Fibroblast of lung (primary cell): ENCODE data around the gene UTY. TPM values are rescaled to one million over a fixed set of nuclear protein-coding genes. Genes with fewer than 3 reads are reported as not detected.

Source experiments
- DNase-seq, 2 donors: peaks; one replicate each; pipeline versions ENCODE4 v3.0.0 to v3.0.0-alpha.2; 2010; ENCODE audit warnings: low read depth in 2 of 2
- H2AFZ ChIP-seq: 2 replicates; pipeline ENCODE4 v1.5.1; 2012; ENCODE audit warnings: low read length, control low read depth, inconsistent platforms
- H3K27ac ChIP-seq: 2 replicates; pipeline ENCODE4 v1.5.1; 2011; ENCODE audit warnings: low read length, control low read depth; ENCODE audit not compliant: insufficient read depth
- H3K27me3 ChIP-seq: 2 replicates; pipeline ENCODE4 v1.5.1; 2011; ENCODE audit warnings: mild to moderate bottlenecking, low read length; ENCODE audit not compliant: control insufficient read depth, insufficient read depth
- H3K36me3 ChIP-seq: 2 replicates; pipeline ENCODE4 v1.5.1; 2011; ENCODE audit warnings: low read length; ENCODE audit not compliant: control insufficient read depth, insufficient read depth
- H3K4me1 ChIP-seq: 2 replicates; pipeline ENCODE4 v1.5.1; 2011; ENCODE audit warnings: low read length; ENCODE audit not compliant: control insufficient read depth, insufficient read depth; ENCODE audit errors: extremely low read depth
- H3K4me2 ChIP-seq: 2 replicates; pipeline ENCODE4 v1.5.1; 2011; ENCODE audit warnings: low read length, control low read depth; ENCODE audit not compliant: insufficient read depth; ENCODE audit errors: extremely low read depth
- H3K4me3 ChIP-seq, 4 experiments: fragments of 200-600 bp in 1 of 4; sonication (generic) in 1 of 4; replicated peaks in 1 of 4; 2 replicates each; pipeline ENCODE4 v1.5.1; 2011 to 2016; ENCODE audit warnings: low read length in 4 of 4, low read depth in 3 of 4, mild to moderate bottlenecking in 3 of 4, control low read depth in 2 of 4, inconsistent platforms in 1 of 4, mixed read lengths in 1 of 4; ENCODE audit not compliant: insufficient read depth in 1 of 4; ENCODE audit errors: control extremely low read depth in 1 of 4
- H3K79me2 ChIP-seq: 2 replicates; pipeline ENCODE4 v1.5.1; 2012; ENCODE audit warnings: mild to moderate bottlenecking, low read length, inconsistent platforms; ENCODE audit not compliant: control insufficient read depth, insufficient read depth
- H3K9ac ChIP-seq: 2 replicates; pipeline ENCODE4 v1.5.1; 2011; ENCODE audit warnings: mild to moderate bottlenecking, low read length, control low read depth; ENCODE audit not compliant: insufficient read depth
- H3K9me3 ChIP-seq: 2 replicates; pipeline ENCODE4 v1.5.1; 2012; ENCODE audit warnings: low read depth, low read length; ENCODE audit not compliant: control insufficient read depth, insufficient read depth
- H4K20me1 ChIP-seq: 2 replicates; pipeline ENCODE4 v1.5.1; 2011; ENCODE audit warnings: low read length; ENCODE audit not compliant: control insufficient read depth, insufficient read depth; ENCODE audit errors: extremely low read depth
- CTCF ChIP-seq, 2 donors: IDR thresholded peaks in 1 of 2; conservative IDR thresholded peaks in 1 of 2; 1 replicate in 1 of 2; 2 replicates in 1 of 2; pipeline ENCODE4 v1.5.1; 2011 to 2012; ENCODE audit warnings: low read length in 2 of 2, control low read depth in 1 of 2, inconsistent platforms in 1 of 2, low read depth in 1 of 2, mild to moderate bottlenecking in 1 of 2
- EZH2 ChIP-seq: IDR thresholded peaks from 2 replicates; pipeline ENCODE4 v1.5.1; 2012; ENCODE audit warnings: low read length, control low read depth, mild to moderate bottlenecking; ENCODE audit errors: missing control alignments
- polyA plus RNA-seq, 2 donors: library from polyadenylated mRNA; depleted of rRNA in 1 of 2; stranded (reverse) in 1 of 2; unstranded in 1 of 2; fragments of >200 nt; gene quantifications; 2 replicates each; pipeline ENCODE4 v1.2.1, GENCODE V29; 2011 to 2012; ENCODE audit warnings: missing spikeins in 1 of 2
- total RNA-seq: library from RNA; depleted of rRNA; stranded (reverse); fragments of >200 nt; gene quantifications from 2 replicates; pipeline ENCODE4 v1.2.1, GENCODE V29; 2014

UTY gene
- total and polyA plus RNA-seq, 2 donors (not counting 1 experiment from before 2014, with no cell fraction given) = 7.7 TPM; not detected in 1

- no peaks in the 10 kb centered on the region for H3K79me2 ChIP-seq
- no peaks in the 10 kb centered on the region for H3K4me1 ChIP-seq
- H3K4me2 ChIP-seq = no peak overlapping the region
- no peak overlapping the region for H2AFZ ChIP-seq
- TF ChIP-seq EZH2 (no peak), CTCF (conservative IDR thresholded peaks at IDR 0.05 in 1 of 2, IDR thresholded peaks at IDR 0.05 in 1 of 2; ENCODE audit: low read depth in 1 of 2, low read length in 2 of 2) (no peak)
- no peaks in the 10 kb centered on the region for H3K9me3 ChIP-seq
- peak in 1 of 2 donors; percentile 17 for DNase-seq
- no peaks in the 10 kb centered on the region for H3K36me3 ChIP-seq
- no peak overlapping the region for H3K27ac ChIP-seq
- H3K27me3 ChIP-seq = no peaks in the 10 kb centered on the region
- H3K9ac ChIP-seq = no peak overlapping the region
- no peaks in the 10 kb centered on the region for H4K20me1 ChIP-seq
- no peak overlapping the region for H3K4me3 ChIP-seq
Observed at GRCh38 chrY:13423281-13423732, 56.5 kb downstream of the UTY start.

- H3K27me3 ChIP-seq = no peaks in the 10 kb centered on the region
- no peak overlapping the region for H2AFZ ChIP-seq
- no peak overlapping the region for H3K9ac ChIP-seq
- no peaks in the 10 kb centered on the region for H3K9me3 ChIP-seq
- H3K27ac ChIP-seq = no peak overlapping the region
- H3K4me2 ChIP-seq = no peak overlapping the region
- no peaks in the 10 kb centered on the region for H3K4me1 ChIP-seq
- DNase-seq = no peak
- no peaks in the 10 kb centered on the region for H3K36me3 ChIP-seq
- H3K79me2 ChIP-seq = no peaks in the 10 kb centered on the region
- no peaks in the 10 kb centered on the region for H4K20me1 ChIP-seq
- TF ChIP-seq EZH2 (no peak), CTCF (conservative IDR thresholded peaks at IDR 0.05 in 1 of 2, IDR thresholded peaks at IDR 0.05 in 1 of 2; ENCODE audit: low read depth in 1 of 2, low read length in 2 of 2) (no peak)
- H3K4me3 ChIP-seq = no peak overlapping the region
Observed at GRCh38 chrY:13416869-13417661, 62.8 kb downstream of the UTY start.

- Histone ChIP-seq H3K9me3 (no peaks in the 10 kb centered on the region), H3K27ac (no peak overlapping the region), H3K4me2 (no peak overlapping the region), H3K4me3 (no peak overlapping the region), H4K20me1 (no peaks in the 10 kb centered on the region), H2AFZ (no peak overlapping the region), H3K4me1 (no peaks in the 10 kb centered on the region), H3K27me3 (no peaks in the 10 kb centered on the region), H3K79me2 (no peaks in the 10 kb centered on the region), H3K36me3 (no peaks in the 10 kb centered on the region), H3K9ac (no peak overlapping the region)
- no peak for DNase-seq
- no peak for TF ChIP-seq CTCF (conservative IDR thresholded peaks at IDR 0.05 in 1 of 2, IDR thresholded peaks at IDR 0.05 in 1 of 2; ENCODE audit: low read depth in 1 of 2, low read length in 2 of 2)
- no peak for TF ChIP-seq EZH2
Observed at GRCh38 chrY:13415556-13415955, 64.3 kb downstream of the UTY start.
